GM10248 (cell line): ENCODE results near the gene STXBP6.

ENCODE experiments used
- CTCF ChIA-PET: fragments of 300-600 bp; sonication (Branson Sonifier 250); formaldehyde crosslinking; extraction: SDS; loops from one replicate; lab custom pipeline; 2021; ENCODE audit warnings: antibody characterized with exemption; lab: Yijun Ruan, JAX
- POLR2A ChIA-PET: fragments of 350-650 bp; sonication (Branson Sonifier 250); formaldehyde crosslinking; extraction: SDS; loops from one replicate; lab custom pipeline; 2020; ENCODE audit warnings: antibody characterized with exemption; lab: Yijun Ruan, JAX
- DNase-seq: peaks from one replicate; pipeline ENCODE4 v3.0.0; 2012; ENCODE audit errors: extremely low spot score
- TF ChIP-seq, protein P1 (sequence below): IDR thresholded peaks from 2 replicates; pipeline ENCODE4 v1.5.1; 2012; ENCODE audit warnings: mild to moderate bottlenecking, low read depth; ENCODE audit errors: extremely low read depth, missing control alignments, control extremely low read depth

The STXBP6 gene

GRCh38 chr14:24889843-24890242 lies 160.1 kb downstream of the STXBP6 start:
- no peak for DNase-seq
- TF ChIP-seq, protein P1, sequence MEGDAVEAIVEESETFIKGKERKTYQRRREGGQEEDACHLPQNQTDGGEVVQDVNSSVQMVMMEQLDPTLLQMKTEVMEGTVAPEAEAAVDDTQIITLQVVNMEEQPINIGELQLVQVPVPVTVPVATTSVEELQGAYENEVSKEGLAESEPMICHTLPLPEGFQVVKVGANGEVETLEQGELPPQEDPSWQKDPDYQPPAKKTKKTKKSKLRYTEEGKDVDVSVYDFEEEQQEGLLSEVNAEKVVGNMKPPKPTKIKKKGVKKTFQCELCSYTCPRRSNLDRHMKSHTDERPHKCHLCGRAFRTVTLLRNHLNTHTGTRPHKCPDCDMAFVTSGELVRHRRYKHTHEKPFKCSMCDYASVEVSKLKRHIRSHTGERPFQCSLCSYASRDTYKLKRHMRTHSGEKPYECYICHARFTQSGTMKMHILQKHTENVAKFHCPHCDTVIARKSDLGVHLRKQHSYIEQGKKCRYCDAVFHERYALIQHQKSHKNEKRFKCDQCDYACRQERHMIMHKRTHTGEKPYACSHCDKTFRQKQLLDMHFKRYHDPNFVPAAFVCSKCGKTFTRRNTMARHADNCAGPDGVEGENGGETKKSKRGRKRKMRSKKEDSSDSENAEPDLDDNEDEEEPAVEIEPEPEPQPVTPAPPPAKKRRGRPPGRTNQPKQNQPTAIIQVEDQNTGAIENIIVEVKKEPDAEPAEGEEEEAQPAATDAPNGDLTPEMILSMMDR = no peak
- ChIA-PET CTCF (interaction anchor here (0.8 to 1.1 kb wide), 2 partner anchors 11 to 84 kb away, joined by 3 read pairs; no protein-coding TSS in a partner anchor), POLR2A (no interaction called here)

GRCh38 chr14:24888532-24888931 lies 161.4 kb downstream of the STXBP6 start:
- TF ChIP-seq, protein P1 = no peak

DNA sequence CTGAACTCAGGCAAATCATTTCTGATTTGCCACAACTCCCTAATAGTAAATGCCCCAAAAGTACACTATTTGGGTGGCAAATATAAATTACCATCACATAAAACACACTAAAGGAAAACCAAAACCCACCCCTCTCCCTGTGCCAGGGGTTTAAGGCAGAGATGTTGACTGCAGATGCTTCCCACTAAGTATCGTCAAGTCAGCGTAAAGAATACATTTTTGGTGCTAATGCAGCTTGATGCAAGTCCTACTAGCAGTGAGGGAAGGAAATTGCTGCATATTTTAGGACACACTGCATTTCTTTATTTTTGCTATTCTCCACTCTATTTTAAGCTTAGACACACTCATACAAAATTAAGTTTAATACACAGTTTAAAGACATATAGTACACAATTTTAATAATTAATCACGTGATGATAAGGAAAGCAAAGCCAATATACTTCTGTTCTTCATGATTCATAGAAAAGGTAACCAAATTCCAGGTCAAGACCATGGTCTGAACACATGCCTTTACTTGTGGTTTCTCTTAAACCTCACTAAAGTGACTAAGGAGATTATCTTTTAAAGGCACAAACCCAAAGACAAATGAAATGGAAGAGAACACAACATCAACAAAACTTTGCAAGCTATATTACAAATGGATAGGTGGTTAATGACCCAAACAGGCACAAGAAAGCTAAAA lies 162.2 kb downstream of the STXBP6 start:
- ChIA-PET POLR2A (no interaction called here), CTCF (interaction anchor here (1.1 kb wide), 1 partner anchor 11 kb away, joined by 3 read pairs; no protein-coding TSS in a partner anchor)
- TF ChIP-seq, protein P1 = no peak
- no peak for DNase-seq

More at GRCh38 chr14:24888532-24888931, 161.4 kb downstream of the STXBP6 start:
- POLR2A ChIA-PET = no interaction called here
- CTCF ChIA-PET = interaction anchor here (1.1 kb wide), 1 partner anchor 12 kb away, joined by 3 read pairs; no protein-coding TSS in a partner anchor
- DNase-seq = no peak

DNA sequence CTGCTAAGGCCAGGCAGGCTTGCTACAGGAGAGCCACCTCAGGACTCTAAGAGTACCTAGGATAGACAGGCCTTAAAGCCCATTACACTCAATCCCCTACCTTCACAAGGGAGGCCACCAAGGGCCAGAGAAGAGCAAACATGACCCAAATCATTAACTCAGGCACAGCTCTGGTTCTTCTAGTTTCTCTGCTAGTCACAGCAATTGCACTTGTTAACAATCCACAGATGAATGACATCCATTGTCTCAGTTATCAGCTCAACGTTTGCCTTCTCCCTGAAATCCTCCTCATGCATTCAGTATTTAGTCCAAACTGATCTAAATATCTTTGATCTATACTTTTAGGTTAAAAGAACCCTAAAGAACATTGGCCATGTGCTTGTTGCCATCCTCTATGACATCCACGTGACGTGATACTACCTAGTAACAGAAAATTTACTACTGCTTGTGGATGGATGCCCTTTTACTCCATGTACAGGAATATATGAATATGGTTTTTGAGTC lies 164.5 kb downstream of the STXBP6 start:
- ChIA-PET CTCF (interaction anchor here (1.3 to 1.5 kb wide), 3 partner anchors 11 to 44 kb away, joined by 3 to 5 read pairs (median 4); no protein-coding TSS in a partner anchor), POLR2A (no interaction called here)
- DNase-seq = no peak
- TF ChIP-seq, protein P1 = no peak

GRCh38 chr14:24883576-24883975 lies 166.4 kb downstream of the STXBP6 start:
- TF ChIP-seq, protein P1 = no peak
- POLR2A ChIA-PET = no interaction called here
- CTCF ChIA-PET = no interaction called here
- no peak for DNase-seq

GRCh38 chr14:24881116-24881893 lies 168.6 kb downstream of the STXBP6 start:
- DNase-seq = no peak
- TF ChIP-seq, protein P1 = no peak
- ChIA-PET CTCF (interaction anchor here (0.9 kb wide), 1 partner anchor 29 kb away, joined by 3 read pairs; no protein-coding TSS in a partner anchor), POLR2A (no interaction called here)
